ENCODE data around the gene SND1.
A peak's percentile ranks its signal among the peaks of the same experiment; 100 is the strongest.

Gene SND1

DNA sequence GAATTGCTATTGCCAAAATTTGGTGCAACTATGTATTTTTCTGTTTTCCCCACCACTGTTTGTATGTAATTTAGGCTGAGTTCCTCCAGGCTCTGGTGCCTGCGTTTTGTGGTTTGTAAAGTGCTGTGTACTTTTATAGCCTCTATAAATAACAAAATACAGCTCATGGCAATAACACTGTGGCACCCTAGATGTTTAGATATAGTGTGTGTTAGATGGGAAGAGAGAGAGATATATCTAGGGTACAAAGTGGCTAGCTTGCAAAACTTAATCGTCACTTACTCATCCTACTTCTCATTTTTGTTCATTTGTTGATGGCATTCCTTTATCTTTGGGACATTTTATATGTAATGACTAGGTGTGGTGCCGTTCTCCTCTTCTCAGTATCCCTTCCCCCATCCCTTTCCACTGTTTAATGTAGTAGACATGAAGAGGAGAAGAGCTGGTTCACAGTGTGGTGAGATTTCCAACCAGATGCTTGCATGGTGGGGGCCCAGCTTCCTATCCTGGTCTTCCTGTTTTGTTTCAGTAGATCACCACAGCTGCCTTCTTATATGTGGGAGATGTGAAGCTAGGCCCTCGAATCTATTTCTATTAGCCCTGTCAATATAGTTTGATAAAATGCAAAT lies 115.0 kb downstream of the SND1 start:
- no peak for DNase-seq (ENCODE audit: low spot score)

DNA sequence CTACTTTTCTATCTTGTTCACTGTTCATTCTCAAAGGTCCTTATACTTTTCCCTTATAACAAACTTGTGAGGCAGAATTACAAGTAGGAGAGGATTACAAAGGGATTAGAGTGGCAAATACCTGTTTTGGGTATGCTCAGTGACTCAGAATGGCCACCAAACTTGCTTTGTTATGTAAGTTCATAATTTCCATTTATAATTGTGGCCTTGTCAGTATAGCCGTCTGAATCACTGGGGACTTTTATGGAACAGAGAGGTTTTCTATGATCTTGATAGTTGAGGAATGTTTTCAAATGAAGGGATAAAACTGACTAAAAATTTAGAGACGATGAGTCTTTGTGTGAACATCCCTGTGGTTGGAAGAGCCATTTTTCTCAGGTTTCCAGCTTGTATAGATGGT lies 116.2 kb downstream of the SND1 start:
- no peak for DNase-seq (ENCODE audit: low spot score)

GRCh38 chr7:127769137-127769536 lies 117.1 kb downstream of the SND1 start:
- DNase-seq (ENCODE audit: low spot score): no peak

DNA sequence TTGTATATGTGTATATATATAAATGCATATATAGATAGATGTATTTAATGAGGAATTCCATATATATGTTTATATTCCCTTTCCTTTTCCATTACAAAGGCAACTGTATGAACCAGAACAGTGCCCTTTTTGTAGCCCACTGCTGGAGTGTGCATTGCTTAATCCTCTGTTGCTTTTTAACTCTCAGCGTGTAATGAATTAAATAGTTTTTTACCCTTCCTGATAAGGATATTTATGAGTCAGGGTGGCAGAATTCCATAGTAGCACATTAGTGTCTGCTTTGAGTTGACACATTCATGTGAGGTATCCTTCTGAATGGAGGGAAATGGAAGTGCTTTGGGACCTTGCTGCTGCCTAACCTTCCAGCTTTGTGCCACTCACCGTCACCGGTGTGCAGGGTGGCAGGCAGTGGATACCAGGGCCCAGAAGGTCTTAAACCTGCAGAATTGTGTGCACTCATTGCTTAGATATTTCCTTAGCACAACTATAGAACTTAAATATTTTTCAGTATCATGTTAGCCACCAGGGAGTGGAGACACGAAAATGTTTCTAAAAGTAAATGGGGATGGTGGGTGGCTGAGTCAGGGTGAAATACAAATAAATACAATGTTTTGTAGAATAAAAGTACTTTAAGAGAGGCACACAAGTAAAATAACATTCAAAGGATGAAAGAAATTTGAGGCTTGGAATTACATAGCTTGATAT lies 117.9 kb downstream of the SND1 start:
- peak; percentile 60 for DNase-seq (ENCODE audit: low spot score)

DNA sequence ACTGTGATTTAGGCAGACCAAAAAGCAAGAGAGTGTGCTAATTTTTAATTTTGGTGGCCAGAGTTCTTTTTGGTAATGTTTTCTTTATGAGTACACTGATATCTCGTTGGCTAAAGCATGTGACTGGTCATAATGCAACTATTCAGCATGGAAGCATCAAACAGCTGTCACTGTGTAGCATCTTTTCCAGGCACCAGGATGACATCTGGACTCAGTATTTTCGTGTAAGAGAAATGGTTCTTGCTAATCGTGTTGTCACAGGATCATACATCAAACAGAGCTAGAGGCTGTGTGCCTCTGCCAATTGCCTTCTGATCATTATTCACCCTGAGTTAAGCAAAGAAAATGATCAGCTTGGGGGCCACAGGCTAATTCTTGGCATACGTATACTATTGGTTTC lies 118.9 kb downstream of the SND1 start:
- peak; percentile 72 for DNase-seq (ENCODE audit: low spot score)

GRCh38 chr7:127771707-127772106 lies 119.7 kb downstream of the SND1 start:
- no peak for DNase-seq (ENCODE audit: low spot score)

GRCh38 chr7:127776776-127777386 lies 124.9 kb downstream of the SND1 start:
- DNase-seq (ENCODE audit: low spot score): no peak

- peak; percentile 94 for DNase-seq (ENCODE audit: low spot score)
Observed at GRCh38 chr7:127780489-127780888, 128.5 kb downstream of the SND1 start.

- no peak for DNase-seq (ENCODE audit: low spot score)
Observed at GRCh38 chr7:127781081-127781480, 129.1 kb downstream of the SND1 start.

- DNase-seq (ENCODE audit: low spot score): no peak
Observed at GRCh38 chr7:127782075-127782474, 130.1 kb downstream of the SND1 start.

GRCh38 chr7:127782654-127783559 lies 130.9 kb downstream of the SND1 start:
- peak; percentile 58 for DNase-seq (ENCODE audit: low spot score)

DNA sequence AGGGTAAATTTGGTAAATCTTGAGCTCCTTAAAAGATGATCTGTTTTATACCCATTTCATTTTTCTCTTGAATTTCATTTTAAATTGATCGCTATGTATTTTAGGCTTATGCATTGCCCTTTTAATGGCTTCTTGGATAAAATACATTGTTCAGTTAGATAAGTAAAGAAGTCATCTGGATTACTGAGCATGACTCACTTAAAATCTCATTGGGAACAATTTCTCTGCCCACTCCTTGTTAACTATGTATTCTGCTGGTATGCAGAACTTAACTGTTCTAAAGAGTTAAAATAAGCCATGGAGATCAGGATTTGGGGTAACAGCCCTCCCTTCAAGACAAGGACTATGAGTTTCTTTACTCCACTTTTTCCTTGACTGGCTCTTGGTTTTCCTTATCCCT lies 134.2 kb downstream of the SND1 start:
- no peak for DNase-seq (ENCODE audit: low spot score)

- DNase-seq (ENCODE audit: low spot score): no peak
Observed at GRCh38 chr7:127789031-127789430, 137.0 kb downstream of the SND1 start.

DNA sequence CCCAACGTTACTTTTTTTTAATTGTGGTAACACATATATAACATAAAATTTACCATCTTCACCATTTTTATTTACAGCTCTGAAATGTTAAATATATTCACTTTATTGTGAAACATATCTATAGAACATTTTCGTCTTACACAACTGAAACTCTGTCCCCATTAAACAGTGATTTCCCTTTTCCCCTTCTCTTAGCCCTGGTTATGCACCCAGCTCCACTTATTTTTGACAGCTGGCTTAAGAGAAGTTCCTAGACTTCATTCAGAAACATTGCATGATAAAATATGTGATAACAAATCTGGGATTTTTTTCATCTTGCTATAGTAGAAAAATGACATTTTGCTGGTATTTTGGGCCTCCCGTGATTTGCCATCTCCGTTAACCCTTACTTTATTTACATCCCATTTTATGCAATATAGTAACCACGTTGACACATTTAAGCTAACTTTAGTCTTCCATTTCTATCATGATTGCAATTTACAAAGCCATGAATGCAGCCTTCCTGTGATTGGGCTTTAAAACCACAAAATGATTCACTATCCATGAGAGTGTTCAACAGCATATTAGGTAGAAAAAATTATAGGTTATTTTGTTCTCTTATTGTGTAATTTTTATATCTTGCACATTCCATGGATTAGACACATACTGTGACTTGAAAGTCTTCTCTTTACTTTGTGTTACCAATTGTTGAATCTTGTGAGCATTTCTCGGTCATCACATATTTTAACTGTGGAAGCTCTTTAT lies 139.6 kb downstream of the SND1 start:
- DNase-seq (ENCODE audit: low spot score): no peak

- no peak for DNase-seq (ENCODE audit: low spot score)
Observed at GRCh38 chr7:127792528-127793342, 140.7 kb downstream of the SND1 start.

GRCh38 chr7:127793582-127793981 lies 141.6 kb downstream of the SND1 start:
- no peak for DNase-seq (ENCODE audit: low spot score)

DNA sequence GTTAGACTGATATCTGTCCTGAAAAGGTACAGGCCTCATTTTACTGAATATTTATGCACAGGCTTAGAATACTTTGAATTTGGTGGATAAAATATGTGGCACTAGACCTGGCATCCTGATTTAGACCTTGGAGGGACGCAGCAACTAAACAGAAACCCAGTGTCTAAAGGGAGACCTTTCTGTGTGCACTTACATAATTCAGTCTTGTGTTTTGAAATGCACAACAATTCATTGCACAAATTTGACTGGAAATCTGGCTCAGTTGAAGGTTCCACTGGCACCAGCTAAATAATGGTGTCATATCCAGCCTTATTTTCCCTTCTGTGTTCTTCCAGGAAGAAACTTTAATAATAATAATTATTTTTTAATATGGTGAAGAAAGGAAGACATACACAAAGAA lies 142.1 kb downstream of the SND1 start:
- no peak for DNase-seq (ENCODE audit: low spot score)

DNA sequence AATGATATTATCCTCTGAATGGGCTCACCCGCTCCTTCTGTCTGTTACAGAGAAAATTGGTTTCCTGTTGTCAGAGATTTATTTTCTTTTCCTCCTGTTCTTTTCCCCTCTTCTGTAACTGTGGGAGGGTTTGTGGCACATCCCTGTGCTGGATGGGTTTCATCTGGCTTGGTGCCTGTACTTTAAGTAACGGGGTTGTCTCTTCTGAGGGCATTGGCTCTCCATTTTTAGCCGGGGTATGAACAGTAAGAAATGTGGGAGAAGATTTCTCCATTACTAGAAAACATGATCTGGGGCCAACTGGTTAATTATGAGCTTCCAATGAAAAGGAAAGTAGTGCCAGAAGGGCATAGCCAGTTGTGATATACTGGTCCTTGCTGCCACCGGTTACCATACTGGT lies 142.6 kb downstream of the SND1 start:
- no peak for DNase-seq (ENCODE audit: low spot score)

DNA sequence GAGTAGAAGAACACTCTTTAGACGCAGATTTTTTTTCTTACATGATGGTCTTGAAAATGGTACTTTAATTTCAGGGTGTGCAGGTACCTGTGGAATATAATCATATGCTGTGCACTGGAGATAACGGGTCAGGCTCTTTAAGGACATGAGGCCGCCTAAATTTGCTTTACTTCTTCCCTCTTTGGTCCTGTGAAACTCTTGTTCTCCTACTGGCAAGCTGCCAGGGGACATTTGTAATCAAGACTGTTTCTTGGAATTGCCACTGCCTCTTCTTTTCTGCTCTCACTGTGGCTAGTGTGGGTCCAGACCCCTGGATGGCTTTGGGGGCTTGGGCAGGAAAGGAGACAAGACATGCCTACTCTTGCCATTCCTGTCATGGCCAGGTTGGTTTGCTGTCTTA lies 146.0 kb downstream of the SND1 start:
- DNase-seq (ENCODE audit: low spot score): no peak

GRCh38 chr7:127798769-127799372 lies 146.9 kb downstream of the SND1 start:
- no peak for DNase-seq (ENCODE audit: low spot score)
